Small intestine (tissue), 7 donors: ENCODE data around the gene MAST3. TPM values are rescaled to one million over a fixed set of nuclear protein-coding genes. Genes with fewer than 3 reads are reported as not detected.

ENCODE experiments used
- DNase-seq, 2 donors: peaks; one replicate each; pipeline versions ENCODE4 v3.0.0 to v3.0.0-alpha.2; 2013
- FAIRE-seq: peaks from 2 replicates; lab custom pipeline; 2012; peaks lifted over from hg19 to GRCh38; lab: Jason Lieb, UNC
- H3K27ac ChIP-seq, 3 donors: one replicate each; pipeline ENCODE4 v1.5.1; 2013; ENCODE audit warnings: low read length in 2 of 3, mild to moderate bottlenecking in 2 of 3, control low read depth in 1 of 3, inconsistent platforms in 1 of 3, low read depth in 1 of 3, moderate library complexity in 1 of 3
- H3K27me3 ChIP-seq, 3 donors: one replicate each; pipeline ENCODE4 v1.6.1; 2013; ENCODE audit warnings: low read length in 3 of 3, inconsistent platforms in 1 of 3; ENCODE audit not compliant: control insufficient read depth in 3 of 3, insufficient read depth in 3 of 3
- H3K36me3 ChIP-seq, 3 donors: one replicate each; pipeline ENCODE4 v1.6.1; 2013; ENCODE audit warnings: low read length in 3 of 3, inconsistent platforms in 1 of 3, low read depth in 1 of 3, mild to moderate bottlenecking in 1 of 3, moderate library complexity in 1 of 3; ENCODE audit not compliant: control insufficient read depth in 3 of 3, insufficient read depth in 2 of 3
- H3K4me1 ChIP-seq, 3 donors: one replicate each; pipeline ENCODE4 v1.6.1; 2013; ENCODE audit warnings: low read length in 2 of 3, inconsistent platforms in 1 of 3, low read depth in 1 of 3, mild to moderate bottlenecking in 1 of 3, moderate library complexity in 1 of 3; ENCODE audit not compliant: control insufficient read depth in 3 of 3, insufficient read depth in 2 of 3
- H3K4me3 ChIP-seq, 3 donors: one replicate each; pipeline ENCODE4 v1.5.1; 2013; ENCODE audit warnings: low read length in 3 of 3, control low read depth in 1 of 3, inconsistent platforms in 1 of 3, low read depth in 1 of 3, mild to moderate bottlenecking in 1 of 3, moderate library complexity in 1 of 3
- H3K9me3 ChIP-seq, 2 donors: one replicate each; pipeline ENCODE4 v1.6.1; 2013; ENCODE audit warnings: low read depth in 1 of 2, low read length in 1 of 2; ENCODE audit not compliant: control insufficient read depth in 2 of 2, insufficient read depth in 1 of 2
- WGBS, 3 donors: extraction: QIAGEN DNeasy Blood & Tissue Kit; methylation state at CpG; one replicate each; pipeline ENCODE4 v1.1.7; 2013; 5-methylcytosine and 5-hydroxymethylcytosine counted together
- polyA plus RNA-seq, 4 donors: library from polyadenylated mRNA; stranded (reverse) in 3 of 4; unstranded in 1 of 4; fragments of 200-250 nt in 3 of 4; fragments of 120-200 nt in 1 of 4; gene quantifications; one replicate each; pipeline versions ENCODE4 v1.2.1 to v1.2.3, GENCODE V29; 2013
- donor health status: healthy with polysubstance abuse.
- donor health status: control.
- donor health status: control.
- donor health status: Bipolar disorder and iron deficiency.
- donor health status: healthy.

The MAST3 gene
- polyA plus RNA-seq, 4 donors = 9.3 to 34.6 (median 24.9) TPM

GRCh38 chr19:18118420-18119012 is 20.9 kb downstream of the MAST3 start:
- Histone ChIP-seq H3K9me3 (no peaks in the 10 kb centered on the region), H3K27me3 (no peaks in the 10 kb centered on the region), H3K4me1 (peaks cover 2 to 23% (median 7%) of the 10 kb centered on the region in 3 donors), H3K36me3 (peaks cover 0 to 73% (median 13%) of the 10 kb centered on the region in 3 donors), H3K4me3 (peak overlapping the region; percentile 59 to 84 (median 70)), H3K27ac (peak overlapping the region in 2 of 3 donors; percentile 32 to 77)
- FAIRE-seq = no peak
- no peak for DNase-seq
- 6 to 25% (median 16%) methylated on average over 14 of the region's 14 CpGs for WGBS, 3 donors

GRCh38 chr19:18119013-18119716 is 21.6 kb downstream of the MAST3 start:
- 18 to 30% (median 23%) methylated on average over 11 to 13 of the region's 13 CpGs for WGBS, 3 donors
- Histone ChIP-seq H3K4me3 (peak overlapping the region in 1 of 3 donors; percentile 84), H3K4me1 (peaks cover 2 to 23% (median 7%) of the 10 kb centered on the region in 3 donors), H3K27ac (peak overlapping the region in 2 of 3 donors; percentile 33 to 68), H3K36me3 (peaks cover 1 to 73% (median 19%) of the 10 kb centered on the region in 3 donors), H3K9me3 (no peaks in the 10 kb centered on the region), H3K27me3 (no peaks in the 10 kb centered on the region)
- FAIRE-seq (no peak), DNase-seq (peak in 1 of 2 donors; percentile 63)

GRCh38 chr19:18119717-18120105 is 22.1 kb downstream of the MAST3 start:
- no peaks in the 10 kb centered on the region for H3K9me3 ChIP-seq
- H3K27ac ChIP-seq = peak overlapping the region in 2 of 3 donors; percentile 33 to 62
- H3K4me3 ChIP-seq = no peak overlapping the region

GRCh38 chr19:18120127-18120526 is 22.5 kb downstream of the MAST3 start:
- no peaks in the 10 kb centered on the region for H3K9me3 ChIP-seq
- H3K27ac ChIP-seq = peak overlapping the region in 2 of 3 donors; percentile 33 to 62
- peaks cover 3 to 73% (median 23%) of the 10 kb centered on the region in 3 donors for H3K36me3 ChIP-seq
- FAIRE-seq (no peak), DNase-seq (no peak)
- no peak overlapping the region for H3K4me3 ChIP-seq
- 27 to 55% (median 54%) methylated on average over 1 of the region's 1 CpG for WGBS, 3 donors
- H3K27me3 ChIP-seq = no peaks in the 10 kb centered on the region
- peaks cover 2 to 23% (median 7%) of the 10 kb centered on the region in 3 donors for H3K4me1 ChIP-seq

More at GRCh38 chr19:18119717-18120105, 22.1 kb downstream of the MAST3 start:
- H3K4me1 ChIP-seq = peaks cover 2 to 23% (median 7%) of the 10 kb centered on the region in 3 donors
- peaks cover 3 to 73% (median 22%) of the 10 kb centered on the region in 3 donors for H3K36me3 ChIP-seq
- no peaks in the 10 kb centered on the region for H3K27me3 ChIP-seq
- 52 to 63% (median 60%) methylated on average over 14 of the region's 14 CpGs for WGBS, 3 donors
- DNase-seq (peak in 1 of 2 donors; percentile 30), FAIRE-seq (no peak)

- Histone ChIP-seq H3K9me3 (no peaks in the 10 kb centered on the region), H3K27ac (no peak overlapping the region), H3K36me3 (peaks cover 3 to 76% (median 25%) of the 10 kb centered on the region in 3 donors), H3K27me3 (no peaks in the 10 kb centered on the region), H3K4me3 (no peak overlapping the region), H3K4me1 (peaks cover 2 to 23% (median 7%) of the 10 kb centered on the region in 3 donors)
- DNase-seq (no peak), FAIRE-seq (no peak)
- 95 to 97% (median 97%) methylated on average over 5 of the region's 5 CpGs for WGBS, 3 donors
Measured at GRCh38 chr19:18121166-18121565, 23.6 kb downstream of the MAST3 start.

- FAIRE-seq (no peak), DNase-seq (no peak)
- peaks cover 3 to 83% (median 27%) of the 10 kb centered on the region in 3 donors for H3K36me3 ChIP-seq
- H3K4me3 ChIP-seq = no peak overlapping the region
- no peak overlapping the region for H3K27ac ChIP-seq
- no peaks in the 10 kb centered on the region for H3K27me3 ChIP-seq
- WGBS, 3 donors = 89 to 93% (median 92%) methylated on average over 7 of the region's 7 CpGs
- no peaks in the 10 kb centered on the region for H3K9me3 ChIP-seq
- peaks cover 2 to 17% (median 7%) of the 10 kb centered on the region in 3 donors for H3K4me1 ChIP-seq
Measured at GRCh38 chr19:18122424-18122823, 24.8 kb downstream of the MAST3 start.

GRCh38 chr19:18122860-18123795 is 25.6 kb downstream of the MAST3 start:
- no peaks in the 10 kb centered on the region for H3K9me3 ChIP-seq
- 80 to 88% (median 87%) methylated on average over 27 of the region's 27 CpGs for WGBS, 3 donors
- H3K27me3 ChIP-seq = no peaks in the 10 kb centered on the region
- no peak for DNase-seq
- no peak for FAIRE-seq
- H3K4me3 ChIP-seq = no peak overlapping the region
- peaks cover 3 to 89% (median 29%) of the 10 kb centered on the region in 3 donors for H3K36me3 ChIP-seq
- no peak overlapping the region for H3K27ac ChIP-seq
- H3K4me1 ChIP-seq = peaks cover 2 to 14% (median 7%) of the 10 kb centered on the region in 3 donors

- WGBS, 3 donors = 76 to 83% (median 83%) methylated on average over 26 of the region's 26 CpGs
- Histone ChIP-seq H3K9me3 (no peaks in the 10 kb centered on the region), H3K4me3 (no peak overlapping the region), H3K4me1 (peaks cover 0 to 7% (median 2%) of the 10 kb centered on the region in 3 donors), H3K27me3 (no peaks in the 10 kb centered on the region), H3K36me3 (peaks cover 3 to 94% (median 36%) of the 10 kb centered on the region in 3 donors), H3K27ac (no peak overlapping the region)
- DNase-seq (no peak), FAIRE-seq (no peak)
Measured at GRCh38 chr19:18123819-18124218, 26.2 kb downstream of the MAST3 start.
